ENCODE data around the gene EXOC6B. TPM values are rescaled to one million over a fixed set of nuclear protein-coding genes. Genes with fewer than 3 reads are reported as not detected.

EXOC6B gene
- total RNA-seq, 1 donor from 2014 or later = 46.1 TPM

DNA sequence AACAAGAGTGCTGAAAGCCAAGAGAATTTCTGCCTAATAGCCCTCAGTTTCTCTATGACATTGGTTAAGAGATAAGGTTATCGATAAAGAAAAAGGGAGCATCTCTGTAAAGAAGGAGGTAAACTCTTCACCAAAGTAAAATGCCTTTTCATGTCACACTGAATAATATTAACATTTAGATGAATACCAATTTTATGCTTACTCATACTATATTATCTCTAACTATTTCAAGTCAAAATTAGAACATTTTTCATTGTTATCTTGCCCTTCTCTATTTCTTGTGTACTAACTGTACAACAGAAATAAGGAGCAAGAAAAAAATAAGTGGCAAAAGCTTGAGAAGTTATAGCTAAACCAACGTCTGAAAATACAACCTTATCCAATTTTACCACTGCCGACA lies 127.5 kb downstream of the EXOC6B start:
- Mint-ChIP-seq H3K4me1 (ENCODE audit: unreplicated experiment) (peaks cover 28% of the 10 kb centered on the region), H3K27ac (no peak overlapping the region)
- TF ChIP-seq, protein P1, sequence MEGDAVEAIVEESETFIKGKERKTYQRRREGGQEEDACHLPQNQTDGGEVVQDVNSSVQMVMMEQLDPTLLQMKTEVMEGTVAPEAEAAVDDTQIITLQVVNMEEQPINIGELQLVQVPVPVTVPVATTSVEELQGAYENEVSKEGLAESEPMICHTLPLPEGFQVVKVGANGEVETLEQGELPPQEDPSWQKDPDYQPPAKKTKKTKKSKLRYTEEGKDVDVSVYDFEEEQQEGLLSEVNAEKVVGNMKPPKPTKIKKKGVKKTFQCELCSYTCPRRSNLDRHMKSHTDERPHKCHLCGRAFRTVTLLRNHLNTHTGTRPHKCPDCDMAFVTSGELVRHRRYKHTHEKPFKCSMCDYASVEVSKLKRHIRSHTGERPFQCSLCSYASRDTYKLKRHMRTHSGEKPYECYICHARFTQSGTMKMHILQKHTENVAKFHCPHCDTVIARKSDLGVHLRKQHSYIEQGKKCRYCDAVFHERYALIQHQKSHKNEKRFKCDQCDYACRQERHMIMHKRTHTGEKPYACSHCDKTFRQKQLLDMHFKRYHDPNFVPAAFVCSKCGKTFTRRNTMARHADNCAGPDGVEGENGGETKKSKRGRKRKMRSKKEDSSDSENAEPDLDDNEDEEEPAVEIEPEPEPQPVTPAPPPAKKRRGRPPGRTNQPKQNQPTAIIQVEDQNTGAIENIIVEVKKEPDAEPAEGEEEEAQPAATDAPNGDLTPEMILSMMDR (conservative IDR thresholded peaks at IDR 0.05) = no peak

DNA sequence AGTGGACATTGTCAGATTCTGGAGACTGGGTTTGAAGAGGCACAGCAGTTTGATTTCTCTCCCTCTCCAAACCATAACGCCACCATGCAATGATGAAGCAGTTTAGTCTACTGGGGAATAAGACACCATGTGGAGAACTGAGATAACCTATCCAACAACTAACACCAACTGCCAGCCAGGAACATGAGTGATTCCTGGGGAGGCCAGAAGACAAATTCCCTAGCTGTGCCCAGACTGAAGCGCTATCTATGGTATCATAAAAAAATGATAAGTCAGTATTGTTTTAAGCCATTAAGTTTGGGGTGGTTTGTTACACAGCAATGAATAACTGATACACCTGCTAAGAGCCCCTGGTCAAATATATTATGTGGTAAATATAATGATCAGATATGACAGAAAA lies 129.3 kb downstream of the EXOC6B start:
- TF ChIP-seq, protein P1 (conservative IDR thresholded peaks at IDR 0.05) = no peak
- no peaks in the 10 kb centered on the region for H3K9me3 Mint-ChIP-seq
- no peaks in the 10 kb centered on the region for H3K27me3 Mint-ChIP-seq
- DNase-seq (ENCODE audit: extremely low spot score, unreplicated experiment) = no peak
- no peak overlapping the region for H3K27ac Mint-ChIP-seq
- H3K4me1 Mint-ChIP-seq (ENCODE audit: unreplicated experiment) = peaks cover 35% of the 10 kb centered on the region
- no peak overlapping the region for H3K4me3 Mint-ChIP-seq
- peaks cover 9% of the 10 kb centered on the region for H3K36me3 Mint-ChIP-seq

More for the DNA sequence above, 127.5 kb downstream of the EXOC6B start:
- Mint-ChIP-seq H3K9me3 (no peaks in the 10 kb centered on the region), H3K27me3 (no peaks in the 10 kb centered on the region), H3K36me3 (peaks cover 10% of the 10 kb centered on the region), H3K4me3 (no peak overlapping the region)
- no peak for DNase-seq (ENCODE audit: extremely low spot score, unreplicated experiment)

DNA sequence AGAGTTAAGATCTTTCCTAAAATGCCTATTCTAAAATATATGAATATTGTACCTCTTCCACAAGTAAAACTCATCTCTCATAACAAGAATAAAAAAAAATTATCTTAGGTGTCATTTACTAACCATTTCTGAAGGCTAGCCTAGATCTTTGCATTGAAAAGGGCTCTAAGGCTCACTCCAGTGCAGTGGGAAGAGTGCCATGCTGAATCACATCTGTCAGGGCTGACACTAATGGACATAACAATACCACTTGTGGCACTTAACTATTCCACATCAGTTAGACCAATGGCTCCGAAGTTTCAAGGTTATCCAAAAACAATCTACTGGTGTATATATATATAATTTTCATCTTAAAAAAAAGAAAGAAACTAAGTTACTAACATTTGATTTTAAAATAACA lies 130.2 kb downstream of the EXOC6B start:
- Mint-ChIP-seq H3K4me1 (ENCODE audit: unreplicated experiment) (peaks cover 35% of the 10 kb centered on the region), H3K27ac (peak overlapping the region; percentile 75), H3K9me3 (no peaks in the 10 kb centered on the region), H3K4me3 (peak overlapping the region; percentile 61), H3K36me3 (peaks cover 5% of the 10 kb centered on the region), H3K27me3 (no peaks in the 10 kb centered on the region)
- TF ChIP-seq, protein P1 (conservative IDR thresholded peaks at IDR 0.05) = no peak
- no peak for DNase-seq (ENCODE audit: extremely low spot score, unreplicated experiment)

DNA sequence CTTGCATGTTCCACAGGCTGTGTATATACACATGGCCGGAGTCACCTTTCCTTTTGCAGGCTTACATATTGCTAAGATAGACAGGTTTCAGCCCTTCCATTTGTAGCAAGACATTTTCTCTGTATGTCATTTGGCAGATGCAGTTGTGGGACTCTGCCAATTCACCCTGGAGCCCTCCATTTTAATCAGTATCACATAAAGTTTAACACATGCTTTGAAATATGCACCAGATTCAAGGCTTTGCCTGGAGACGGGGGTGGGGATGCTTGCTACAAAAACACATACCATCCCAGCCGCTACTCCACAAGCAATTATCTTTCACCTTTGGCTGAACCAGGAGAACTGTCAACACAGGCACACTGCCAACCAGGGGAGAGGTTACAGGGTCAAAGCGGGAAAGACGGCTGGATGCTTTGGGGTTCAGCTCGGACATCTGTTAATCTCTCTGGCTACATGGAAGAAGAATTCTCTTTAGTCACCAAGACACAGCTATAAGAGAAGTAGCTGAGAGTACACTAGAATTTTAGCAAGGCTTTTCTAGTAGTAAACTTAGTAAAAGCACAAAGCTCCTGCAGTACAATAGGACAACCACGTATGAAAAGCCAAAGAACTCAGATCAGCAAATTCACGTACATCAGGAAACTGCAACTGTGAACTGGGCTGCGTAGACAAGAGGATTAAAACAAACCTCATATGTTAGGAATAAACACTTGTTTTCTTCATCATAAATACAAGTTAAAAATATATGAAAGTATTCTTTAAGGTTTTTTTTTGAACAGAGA lies 130.9 kb downstream of the EXOC6B start:
- peak overlapping the region; percentile 61 for H3K4me3 Mint-ChIP-seq
- H3K27me3 Mint-ChIP-seq = no peaks in the 10 kb centered on the region
- H3K27ac Mint-ChIP-seq = peak overlapping the region; percentile 75
- H3K9me3 Mint-ChIP-seq = no peaks in the 10 kb centered on the region
- peak; percentile 71 for DNase-seq (ENCODE audit: extremely low spot score, unreplicated experiment)
- peaks cover 35% of the 10 kb centered on the region for H3K4me1 Mint-ChIP-seq (ENCODE audit: unreplicated experiment)
- TF ChIP-seq, protein P1 (conservative IDR thresholded peaks at IDR 0.05) = no peak
- H3K36me3 Mint-ChIP-seq = peaks cover 5% of the 10 kb centered on the region

DNA sequence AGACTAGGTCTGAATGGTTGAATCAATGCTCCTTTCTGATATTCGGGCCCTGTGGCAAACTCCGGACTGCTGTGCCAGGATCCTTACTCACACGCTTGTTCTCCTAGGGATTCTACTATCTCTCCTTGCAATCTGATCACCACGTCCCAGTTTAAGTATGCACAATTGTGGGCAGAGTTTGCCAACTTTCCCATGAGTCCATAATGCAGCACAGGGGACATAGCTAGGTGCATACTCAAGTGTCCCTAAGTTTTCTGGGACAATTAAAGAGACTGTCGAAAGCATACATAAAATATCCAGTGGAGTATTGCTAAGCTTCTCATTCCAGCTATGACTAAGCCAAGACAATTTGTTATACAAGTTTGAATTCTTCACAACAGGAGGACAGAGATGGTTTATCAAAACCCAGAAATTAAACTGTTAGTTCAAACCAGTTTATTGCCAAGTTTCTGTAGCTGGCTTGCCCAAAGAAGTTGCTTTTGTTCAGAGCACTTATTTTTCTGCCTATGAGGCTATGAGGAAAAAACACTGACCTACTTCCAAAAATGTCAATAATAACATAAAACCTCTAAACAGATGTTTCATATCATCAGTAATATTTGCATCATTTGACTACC lies 136.1 kb downstream of the EXOC6B start:
- Mint-ChIP-seq H3K27me3 (no peaks in the 10 kb centered on the region), H3K9me3 (no peaks in the 10 kb centered on the region)

More for the DNA sequence above, 136.1 kb downstream of the EXOC6B start:
- peaks cover 7% of the 10 kb centered on the region for H3K36me3 Mint-ChIP-seq
- no peak overlapping the region for H3K4me3 Mint-ChIP-seq
- no peak overlapping the region for H3K27ac Mint-ChIP-seq
- DNase-seq (ENCODE audit: extremely low spot score, unreplicated experiment) = no peak
- peaks cover 34% of the 10 kb centered on the region for H3K4me1 Mint-ChIP-seq (ENCODE audit: unreplicated experiment)
- TF ChIP-seq, protein P1 (conservative IDR thresholded peaks at IDR 0.05) = no peak
